Measurements from ENCODE around the gene CYFIP1.

The CYFIP1 gene

DNA sequence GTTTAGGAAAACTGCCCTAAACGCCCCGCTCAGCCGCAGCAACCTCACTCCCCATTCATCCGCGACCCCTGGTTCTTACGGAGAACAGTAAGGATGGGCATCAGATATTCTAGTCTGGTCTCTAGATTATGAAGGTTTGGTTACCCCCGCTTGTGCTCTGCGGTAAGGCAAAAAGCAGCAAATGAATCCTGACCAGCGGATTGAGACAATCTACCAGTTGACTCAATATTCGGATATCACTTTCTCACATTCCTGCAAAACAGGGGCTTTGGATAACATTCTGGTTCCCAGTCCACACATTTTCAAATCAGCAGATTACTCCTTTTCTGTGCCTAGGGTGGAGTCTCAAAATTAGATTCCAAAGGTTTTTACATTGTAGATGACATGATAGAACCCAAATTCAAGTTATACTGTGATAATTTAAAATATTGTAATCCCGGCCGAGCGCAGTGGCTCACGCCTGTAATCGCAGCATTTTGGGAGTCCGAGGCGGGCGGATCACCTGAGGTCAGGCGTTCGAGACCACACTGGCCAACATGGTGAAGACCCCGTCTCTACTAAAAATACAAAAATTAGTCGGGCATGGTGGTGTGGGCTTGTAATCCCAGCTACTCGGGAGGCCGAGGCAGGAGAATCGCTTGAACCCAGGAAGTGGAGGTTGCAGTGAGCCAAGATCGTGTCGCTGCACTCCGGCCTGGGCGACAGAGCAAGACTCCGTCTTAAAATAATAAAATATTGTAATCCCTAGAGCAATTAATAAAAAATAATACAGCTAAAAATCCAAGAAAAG, 1.1 kb upstream of the CYFIP1 start:
- Histone ChIP-seq H3K4me2 (ENCODE audit: low read length) (peak overlapping the region; percentile 72), H3K9ac (ENCODE audit: low read length) (no peak overlapping the region)

GRCh38 chr15:22979238-22980188, 655 bp downstream of the CYFIP1 start:
- Histone ChIP-seq H4K20me1 (ENCODE audit: insufficient read depth, low read length) (peaks cover 7% of the 10 kb centered on the region), H3K27ac (ENCODE audit: low read length) (no peak overlapping the region), H3K4me1 (ENCODE audit: low read length) (peaks cover 12% of the 10 kb centered on the region), H3K27me3 (ENCODE audit: low read depth, low read length) (peaks cover 4% of the 10 kb centered on the region; the same call in 1 of the 2 replicates), H3K4me2 (ENCODE audit: low read length) (peak overlapping the region; percentile 89), H2AFZ (ENCODE audit: low read depth, low read length) (peak overlapping the region; percentile 78), H3K36me3 (replicated peaks; ENCODE audit: low read depth, low read length) (no peaks in the 10 kb centered on the region), H3K79me2 (ENCODE audit: low read length) (no peaks in the 10 kb centered on the region; the same call in none of the 2 replicates), H3K9me3 (ENCODE audit: insufficient read depth, low read length) (no peaks in the 10 kb centered on the region), H3K9ac (ENCODE audit: low read length) (peak overlapping the region; percentile 74), H3K4me3 (ENCODE audit: low read length) (peak overlapping the region; percentile 84)
- TF ChIP-seq, protein P1, sequence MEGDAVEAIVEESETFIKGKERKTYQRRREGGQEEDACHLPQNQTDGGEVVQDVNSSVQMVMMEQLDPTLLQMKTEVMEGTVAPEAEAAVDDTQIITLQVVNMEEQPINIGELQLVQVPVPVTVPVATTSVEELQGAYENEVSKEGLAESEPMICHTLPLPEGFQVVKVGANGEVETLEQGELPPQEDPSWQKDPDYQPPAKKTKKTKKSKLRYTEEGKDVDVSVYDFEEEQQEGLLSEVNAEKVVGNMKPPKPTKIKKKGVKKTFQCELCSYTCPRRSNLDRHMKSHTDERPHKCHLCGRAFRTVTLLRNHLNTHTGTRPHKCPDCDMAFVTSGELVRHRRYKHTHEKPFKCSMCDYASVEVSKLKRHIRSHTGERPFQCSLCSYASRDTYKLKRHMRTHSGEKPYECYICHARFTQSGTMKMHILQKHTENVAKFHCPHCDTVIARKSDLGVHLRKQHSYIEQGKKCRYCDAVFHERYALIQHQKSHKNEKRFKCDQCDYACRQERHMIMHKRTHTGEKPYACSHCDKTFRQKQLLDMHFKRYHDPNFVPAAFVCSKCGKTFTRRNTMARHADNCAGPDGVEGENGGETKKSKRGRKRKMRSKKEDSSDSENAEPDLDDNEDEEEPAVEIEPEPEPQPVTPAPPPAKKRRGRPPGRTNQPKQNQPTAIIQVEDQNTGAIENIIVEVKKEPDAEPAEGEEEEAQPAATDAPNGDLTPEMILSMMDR (IDR thresholded peaks at IDR 0.05; ENCODE audit: low read depth, low read length): no peak
- TF ChIP-seq EZH2phosphoT487 (IDR thresholded peaks at IDR 0.05; ENCODE audit: low read depth): no peak

More for the DNA sequence above, 1.1 kb upstream of the CYFIP1 start:
- no peak for TF ChIP-seq EZH2phosphoT487 (IDR thresholded peaks at IDR 0.05; ENCODE audit: low read depth)
- TF ChIP-seq, protein P1 (IDR thresholded peaks at IDR 0.05; ENCODE audit: low read depth, low read length): no peak
- Histone ChIP-seq H4K20me1 (ENCODE audit: insufficient read depth, low read length) (peaks cover 7% of the 10 kb centered on the region), H3K36me3 (replicated peaks; ENCODE audit: low read depth, low read length) (no peaks in the 10 kb centered on the region), H3K27ac (ENCODE audit: low read length) (no peak overlapping the region), H3K9me3 (ENCODE audit: insufficient read depth, low read length) (no peaks in the 10 kb centered on the region), H3K4me3 (ENCODE audit: low read length) (peak overlapping the region; percentile 84), H3K79me2 (ENCODE audit: low read length) (no peaks in the 10 kb centered on the region; the same call in none of the 2 replicates), H3K27me3 (ENCODE audit: low read depth, low read length) (peaks cover 4% of the 10 kb centered on the region; the same call in 1 of the 2 replicates), H3K4me1 (ENCODE audit: low read length) (peaks cover 6% of the 10 kb centered on the region; the same call in 1 of the 2 replicates), H2AFZ (ENCODE audit: low read depth, low read length) (peak overlapping the region; percentile 64)

DNA sequence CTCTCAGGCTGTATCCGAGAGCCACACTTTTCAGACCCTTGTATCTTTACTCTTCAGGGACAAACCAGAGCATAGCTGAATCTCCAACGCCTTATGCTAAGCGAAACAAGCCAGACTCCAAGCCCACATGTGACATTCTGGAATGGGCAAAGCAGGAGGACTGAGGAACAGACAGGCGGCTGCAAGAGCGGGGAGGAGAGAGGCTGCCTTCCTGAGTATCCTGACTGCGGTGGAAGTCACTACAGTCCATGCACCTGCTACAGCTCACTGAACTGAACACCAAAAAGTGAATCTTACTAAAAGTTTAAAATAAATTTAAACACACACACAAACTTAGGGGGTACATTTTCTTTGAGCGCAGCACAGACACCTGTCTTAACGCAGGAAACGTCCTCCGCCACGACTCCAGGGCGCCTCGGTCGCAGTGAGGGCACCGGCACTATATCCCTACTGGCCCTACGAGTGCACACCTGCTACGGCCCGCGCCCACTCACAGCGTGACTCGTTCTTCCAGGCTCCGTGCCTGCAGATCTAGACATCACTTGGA, 1.4 kb downstream of the CYFIP1 start:
- Histone ChIP-seq H4K20me1 (ENCODE audit: insufficient read depth, low read length) (peaks cover 7% of the 10 kb centered on the region), H3K79me2 (ENCODE audit: low read length) (no peaks in the 10 kb centered on the region; the same call in none of the 2 replicates), H3K36me3 (replicated peaks; ENCODE audit: low read depth, low read length) (no peaks in the 10 kb centered on the region), H3K4me3 (ENCODE audit: low read length) (peak overlapping the region; percentile 84), H3K9ac (ENCODE audit: low read length) (peak overlapping the region; percentile 74), H2AFZ (ENCODE audit: low read depth, low read length) (no peak overlapping the region), H3K9me3 (ENCODE audit: insufficient read depth, low read length) (no peaks in the 10 kb centered on the region), H3K4me1 (ENCODE audit: low read length) (peaks cover 17% of the 10 kb centered on the region), H3K27me3 (ENCODE audit: low read depth, low read length) (peaks cover 4% of the 10 kb centered on the region; the same call in 1 of the 2 replicates), H3K27ac (ENCODE audit: low read length) (no peak overlapping the region), H3K4me2 (ENCODE audit: low read length) (peak overlapping the region; percentile 89)
- TF ChIP-seq, protein P1 (IDR thresholded peaks at IDR 0.05; ENCODE audit: low read depth, low read length): no peak
- TF ChIP-seq EZH2phosphoT487 (IDR thresholded peaks at IDR 0.05; ENCODE audit: low read depth): no peak
